T follicular helper cell (primary cell): ENCODE measurements around the gene TCF21.

Experiments used
- DNase-seq: peaks from one replicate; pipeline ENCODE4 v3.0.0-alpha.2; 2020; ENCODE audit warnings: low read depth

The TCF21 gene

GRCh38 chr6:133889557-133890403 lies 867 bp downstream of the TCF21 start:
- DNase-seq: no peak

GRCh38 chr6:133890711-133891148 lies 1.8 kb downstream of the TCF21 start:
- DNase-seq: no peak

GRCh38 chr6:133891149-133891926 lies 2.4 kb downstream of the TCF21 start:
- no peak for DNase-seq

GRCh38 chr6:133891927-133892812 lies 3.3 kb downstream of the TCF21 start:
- no peak for DNase-seq

- DNase-seq: no peak
Observed at GRCh38 chr6:133892813-133893691, 4.1 kb downstream of the TCF21 start.

- no peak for DNase-seq
Observed at GRCh38 chr6:133893946-133894345, 5.0 kb downstream of the TCF21 start.

GRCh38 chr6:133894369-133894768 lies 5.5 kb downstream of the TCF21 start:
- no peak for DNase-seq

- no peak for DNase-seq
Observed at GRCh38 chr6:133894795-133895358, 6.0 kb downstream of the TCF21 start.

- no peak for DNase-seq
Observed at GRCh38 chr6:133895573-133896343, 6.8 kb downstream of the TCF21 start.

GRCh38 chr6:133896344-133896721 lies 7.4 kb downstream of the TCF21 start:
- DNase-seq: no peak

- no peak for DNase-seq
Observed at GRCh38 chr6:133898263-133898662, 9.3 kb downstream of the TCF21 start.

- DNase-seq: no peak
Observed at GRCh38 chr6:133899556-133899955, 10.6 kb downstream of the TCF21 start.

- DNase-seq: no peak
Observed at GRCh38 chr6:133903855-133904254, 14.9 kb downstream of the TCF21 start.

- no peak for DNase-seq
Observed at GRCh38 chr6:133906050-133906449, 17.1 kb downstream of the TCF21 start.

- peak; percentile 51 for DNase-seq
Observed at GRCh38 chr6:133916650-133917151, 27.8 kb downstream of the TCF21 start.

- no peak for DNase-seq
Observed at GRCh38 chr6:133917781-133918180, 28.9 kb downstream of the TCF21 start.

GRCh38 chr6:133918208-133918930 lies 29.5 kb downstream of the TCF21 start:
- no peak for DNase-seq

- DNase-seq: no peak
Observed at GRCh38 chr6:133919362-133919761, 30.4 kb downstream of the TCF21 start.

GRCh38 chr6:133921249-133921859 lies 32.4 kb downstream of the TCF21 start:
- DNase-seq: peak; percentile 58
